ENCODE data around the gene NUCKS1. TPM values are rescaled to one million over a fixed set of nuclear protein-coding genes. Genes with fewer than 3 reads are reported as not detected.

NUCKS1 gene
- total RNA-seq, 2 experiments from 2014 or later = 152 to 287 TPM

DNA sequence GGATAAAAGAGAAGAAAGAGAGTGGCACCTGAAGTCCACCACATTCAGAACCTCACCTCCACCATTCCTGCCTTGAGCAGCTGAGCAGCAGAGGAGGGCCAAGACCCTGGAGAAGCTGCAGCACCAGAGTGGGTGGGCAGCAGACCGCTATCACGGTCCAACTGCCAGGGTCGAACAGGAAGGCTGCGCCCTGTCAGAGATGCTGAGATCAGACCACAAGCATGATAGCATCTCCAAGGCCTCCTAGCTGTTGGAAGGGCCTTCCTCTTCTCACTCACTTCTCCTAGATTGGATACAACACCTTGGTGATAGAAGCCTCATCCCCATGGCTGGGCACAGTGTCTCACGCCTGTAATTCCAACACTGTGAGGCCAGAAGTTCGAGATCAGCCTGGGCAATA is 57.6 kb downstream of the NUCKS1 start:
- no peak overlapping the region for H3K27ac ChIP-seq (ENCODE audit: low read depth, low read length, poor library complexity, severe bottlenecking)
- no peaks in the 10 kb centered on the region for H3K9me2 ChIP-seq (ENCODE audit: insufficient read depth, low read length)
- no peak overlapping the region for H3K4me2 ChIP-seq (ENCODE audit: low read length)
- H3K36me3 ChIP-seq (ENCODE audit: insufficient read depth, low read length) = no peaks in the 10 kb centered on the region
- POLR2A ChIA-PET = interaction anchor here (0.6 to 1.1 kb wide), 2 partner anchors 25 to 114 kb away, joined by 3 read pairs; no protein-coding TSS in a partner anchor
- no peaks in the 10 kb centered on the region for H4K20me1 ChIP-seq (ENCODE audit: insufficient read depth, low read length)
- no peaks in the 10 kb centered on the region for H3K79me2 ChIP-seq (ENCODE audit: insufficient read depth, low read depth, low read length)
- CTCF ChIA-PET (ENCODE audit: unreplicated experiment) = no interaction called here
- no peaks in the 10 kb centered on the region for H3K9me3 ChIP-seq (ENCODE audit: low read length)
- TF ChIP-seq EZH2phosphoT487 (IDR thresholded peaks at IDR 0.05; ENCODE audit: borderline replicate concordance, low read depth, low read length) (no peak), CTCF (conservative IDR thresholded peaks at IDR 0.05; ENCODE audit: low read length) (no peak)
- intact Hi-C loops (cut with micrococcal nuclease; ENCODE audit: unreplicated experiment) = no loop called here
- BruUV-seq (replicated peaks) = no TSS peak
- no peak overlapping the region for H2AFZ ChIP-seq (ENCODE audit: low read length)
- H3K4me3 ChIP-seq (ENCODE audit: low read depth, low read length, poor library complexity, severe bottlenecking) = no peak overlapping the region
- H3K4me1 ChIP-seq (ENCODE audit: insufficient read depth, low read length, poor library complexity, severe bottlenecking) = peaks cover 7% of the 10 kb centered on the region
- no peak for DNase-seq (ENCODE audit: low spot score)

GRCh38 chr1:205690122-205690756 is 59.7 kb downstream of the NUCKS1 start:
- no peaks in the 10 kb centered on the region for H3K36me3 ChIP-seq (ENCODE audit: insufficient read depth, low read length)
- no peaks in the 10 kb centered on the region for H3K79me2 ChIP-seq (ENCODE audit: insufficient read depth, low read depth, low read length)
- H2AFZ ChIP-seq (ENCODE audit: low read length) = no peak overlapping the region
- no peak overlapping the region for H3K4me2 ChIP-seq (ENCODE audit: low read length)
- H3K27ac ChIP-seq (ENCODE audit: low read depth, low read length, poor library complexity, severe bottlenecking) = no peak overlapping the region
- CTCF ChIA-PET (ENCODE audit: unreplicated experiment) = no interaction called here
- POLR2A ChIA-PET = no interaction called here
- H4K20me1 ChIP-seq (ENCODE audit: insufficient read depth, low read length) = no peaks in the 10 kb centered on the region
- no peaks in the 10 kb centered on the region for H3K9me2 ChIP-seq (ENCODE audit: insufficient read depth, low read length)
- H3K4me1 ChIP-seq (ENCODE audit: insufficient read depth, low read length, poor library complexity, severe bottlenecking) = peaks cover 7% of the 10 kb centered on the region
- H3K4me3 ChIP-seq (ENCODE audit: low read depth, low read length, poor library complexity, severe bottlenecking) = no peak overlapping the region
- no TSS peak for BruUV-seq (replicated peaks)
- TF ChIP-seq EZH2phosphoT487 (IDR thresholded peaks at IDR 0.05; ENCODE audit: borderline replicate concordance, low read depth, low read length) (no peak), CTCF (conservative IDR thresholded peaks at IDR 0.05; ENCODE audit: low read length) (no peak)
- intact Hi-C loops (cut with micrococcal nuclease; ENCODE audit: unreplicated experiment) = no loop called here
- H3K9me3 ChIP-seq (ENCODE audit: low read length) = no peaks in the 10 kb centered on the region
- DNase-seq (ENCODE audit: low spot score) = no peak

DNA sequence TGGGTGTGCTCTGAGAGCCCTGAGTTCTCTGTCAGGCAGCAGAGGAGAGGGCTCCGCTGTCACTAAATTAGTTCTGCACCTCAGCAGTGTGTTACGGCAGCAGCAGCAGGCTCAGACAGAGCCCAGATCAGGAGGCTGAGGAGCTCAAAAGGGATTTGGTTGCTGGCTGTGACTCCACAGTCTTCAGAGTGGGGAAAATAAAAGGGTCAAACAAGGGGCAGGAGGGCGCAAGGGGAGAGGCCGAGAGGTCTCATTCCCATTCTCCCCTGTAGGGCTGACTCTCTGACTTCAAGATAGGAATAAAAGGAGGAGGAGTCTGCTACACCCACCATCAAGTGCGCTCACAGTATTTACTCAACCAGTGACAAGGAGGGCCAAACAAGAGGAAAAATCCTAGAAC is 60.5 kb downstream of the NUCKS1 start:
- H3K36me3 ChIP-seq (ENCODE audit: insufficient read depth, low read length) = no peaks in the 10 kb centered on the region
- H3K4me2 ChIP-seq (ENCODE audit: low read length) = no peak overlapping the region
- H3K79me2 ChIP-seq (ENCODE audit: insufficient read depth, low read depth, low read length) = no peaks in the 10 kb centered on the region
- H3K9me2 ChIP-seq (ENCODE audit: insufficient read depth, low read length) = no peaks in the 10 kb centered on the region
- TF ChIP-seq CTCF (conservative IDR thresholded peaks at IDR 0.05; ENCODE audit: low read length) = no peak
- TF ChIP-seq EZH2phosphoT487 (IDR thresholded peaks at IDR 0.05; ENCODE audit: borderline replicate concordance, low read depth, low read length) = no peak
- no peak overlapping the region for H2AFZ ChIP-seq (ENCODE audit: low read length)
- H3K27ac ChIP-seq (ENCODE audit: low read depth, low read length, poor library complexity, severe bottlenecking) = no peak overlapping the region
- ChIA-PET POLR2A (no interaction called here), CTCF (ENCODE audit: unreplicated experiment) (no interaction called here)
- intact Hi-C loops (cut with micrococcal nuclease; ENCODE audit: unreplicated experiment) = no loop called here
- H3K4me1 ChIP-seq (ENCODE audit: insufficient read depth, low read length, poor library complexity, severe bottlenecking) = peaks cover 7% of the 10 kb centered on the region
- H3K9me3 ChIP-seq (ENCODE audit: low read length) = no peaks in the 10 kb centered on the region
- DNase-seq (ENCODE audit: low spot score) = no peak
- no peaks in the 10 kb centered on the region for H4K20me1 ChIP-seq (ENCODE audit: insufficient read depth, low read length)
- no TSS peak for BruUV-seq (replicated peaks)
- H3K4me3 ChIP-seq (ENCODE audit: low read depth, low read length, poor library complexity, severe bottlenecking) = no peak overlapping the region
